Loucy (cell line): ENCODE data around the gene CACNA2D1.

ENCODE experiments used
- H2AFZ ChIP-seq: fragments of 200-600 bp; sonication (generic); 2 replicates; pipeline ENCODE4 v1.6.0; 2016; ENCODE audit warnings: antibody characterized with exemption, mild to moderate bottlenecking, low read length, moderate library complexity
- H3F3A ChIP-seq: fragments of 200-600 bp; 2 replicates; pipeline ENCODE4 v1.6.0; 2016; ENCODE audit warnings: antibody characterized with exemption, low read depth, mild to moderate bottlenecking
- H3K27me3 ChIP-seq: fragments of 200-600 bp; sonication (generic); 2 replicates; pipeline ENCODE4 v1.6.1; 2014; ENCODE audit warnings: low read length, mild to moderate bottlenecking; ENCODE audit not compliant: insufficient read depth, poor library complexity, severe bottlenecking
- H3K36me3 ChIP-seq: fragments of 200-600 bp; sonication (generic); 2 replicates; pipeline ENCODE4 v1.6.1; 2016; ENCODE audit warnings: low read length; ENCODE audit not compliant: insufficient read depth
- H3K4me1 ChIP-seq: fragments of 200-600 bp; sonication (generic); 2 replicates; pipeline ENCODE4 v1.5.1; 2014; ENCODE audit warnings: low read length, mild to moderate bottlenecking; ENCODE audit not compliant: insufficient read depth, poor library complexity, severe bottlenecking
- H3K4me2 ChIP-seq: fragments of 200-600 bp; sonication (generic); 2 replicates; pipeline ENCODE4 v1.6.0; 2014; ENCODE audit warnings: antibody characterized with exemption, low read length, low read depth, mild to moderate bottlenecking; ENCODE audit not compliant: poor library complexity, severe bottlenecking
- H3K4me3 ChIP-seq: fragments of 200-600 bp; sonication (generic); 2 replicates; pipeline ENCODE4 v1.5.1; 2014; ENCODE audit warnings: low read length, mild to moderate bottlenecking, mixed read lengths; ENCODE audit not compliant: poor library complexity, severe bottlenecking
- H3K79me2 ChIP-seq: fragments of 200-600 bp; sonication (generic); 2 replicates; pipeline ENCODE4 v1.6.1; 2014; ENCODE audit warnings: low read length; ENCODE audit not compliant: insufficient read depth
- H3K9ac ChIP-seq: fragments of 200-600 bp; sonication (generic); 2 replicates; pipeline ENCODE4 v1.6.0; 2014; ENCODE audit warnings: mild to moderate bottlenecking, low read depth, low read length, moderate library complexity; ENCODE audit not compliant: poor library complexity, severe bottlenecking
- H3K9me2 ChIP-seq: fragments of 200-600 bp; sonication (generic); replicated peaks from 2 replicates; pipeline ENCODE4 v1.6.1; 2016; ENCODE audit warnings: low read depth, low read length, mixed read lengths
- H3K9me3 ChIP-seq: fragments of 200-600 bp; sonication (generic); 2 replicates; pipeline ENCODE4 v1.6.1; 2014; ENCODE audit warnings: mild to moderate bottlenecking, antibody characterized with exemption, low read length, low read depth; ENCODE audit not compliant: insufficient read depth
- H4K20me1 ChIP-seq: fragments of 200-600 bp; sonication (generic); 2 replicates; pipeline ENCODE4 v1.6.0; 2014; ENCODE audit warnings: antibody characterized with exemption, low read length, mild to moderate bottlenecking; ENCODE audit not compliant: insufficient read depth, poor library complexity, severe bottlenecking
- EZH2phosphoT487 ChIP-seq: fragments of 200-600 bp; IDR thresholded peaks from 2 replicates; pipeline ENCODE4 v1.6.1; 2018; ENCODE audit warnings: antibody characterized with exemption, mild to moderate bottlenecking, moderate library complexity, borderline replicate concordance
- TF ChIP-seq, protein P1 (sequence below): fragments of 200-600 bp; sonication (generic); conservative IDR thresholded peaks from 2 replicates; pipeline ENCODE4 v1.5.1; 2014; ENCODE audit warnings: mild to moderate bottlenecking, antibody characterized with exemption, low read length

Gene CACNA2D1

DNA sequence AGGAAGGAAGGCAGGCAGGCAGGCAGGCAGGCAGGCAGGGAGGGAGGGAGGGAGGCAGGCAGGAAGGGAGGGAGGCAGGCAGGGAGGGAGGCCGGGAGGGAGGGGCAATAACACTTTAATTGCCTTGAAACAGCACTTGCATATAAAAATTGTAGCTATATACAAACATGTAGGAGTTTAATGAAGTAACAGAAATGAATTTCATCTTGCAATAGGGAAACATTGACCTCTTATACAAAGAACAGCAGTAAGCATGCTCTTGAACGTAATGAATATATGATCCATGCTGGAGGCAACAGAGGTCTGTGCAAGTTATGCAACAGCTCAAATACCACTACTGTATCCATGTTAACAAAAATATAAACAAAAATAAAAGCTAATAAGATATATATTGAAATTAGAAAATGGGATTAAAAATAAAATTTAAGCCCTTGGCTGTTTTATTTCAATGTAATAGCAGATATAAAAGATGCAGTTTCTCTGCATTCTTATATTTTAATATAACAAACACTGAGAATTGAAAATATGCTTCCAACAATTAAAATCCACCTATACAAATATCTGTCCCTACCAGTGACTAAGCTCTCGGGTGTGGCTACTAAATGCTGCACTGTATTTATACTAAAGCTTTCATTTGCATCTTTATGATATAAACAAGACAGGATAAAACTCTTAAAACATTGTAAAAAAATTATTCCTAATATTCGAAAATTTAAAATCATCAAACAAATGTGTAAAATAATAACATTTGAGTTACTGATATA is 50.3 kb downstream of the CACNA2D1 start:
- Histone ChIP-seq H3K4me3 (no peak overlapping the region), H3K79me2 (no peaks in the 10 kb centered on the region), H3K27me3 (no peaks in the 10 kb centered on the region), H3K9me2 (no peaks in the 10 kb centered on the region), H3K4me1 (peaks cover 4% of the 10 kb centered on the region), H2AFZ (no peak overlapping the region), H3K9ac (no peak overlapping the region), H3K9me3 (no peaks in the 10 kb centered on the region), H3F3A (no peaks in the 10 kb centered on the region), H3K36me3 (no peaks in the 10 kb centered on the region), H4K20me1 (no peaks in the 10 kb centered on the region), H3K4me2 (no peak overlapping the region)
- no peak for TF ChIP-seq EZH2phosphoT487
- TF ChIP-seq, protein P1, sequence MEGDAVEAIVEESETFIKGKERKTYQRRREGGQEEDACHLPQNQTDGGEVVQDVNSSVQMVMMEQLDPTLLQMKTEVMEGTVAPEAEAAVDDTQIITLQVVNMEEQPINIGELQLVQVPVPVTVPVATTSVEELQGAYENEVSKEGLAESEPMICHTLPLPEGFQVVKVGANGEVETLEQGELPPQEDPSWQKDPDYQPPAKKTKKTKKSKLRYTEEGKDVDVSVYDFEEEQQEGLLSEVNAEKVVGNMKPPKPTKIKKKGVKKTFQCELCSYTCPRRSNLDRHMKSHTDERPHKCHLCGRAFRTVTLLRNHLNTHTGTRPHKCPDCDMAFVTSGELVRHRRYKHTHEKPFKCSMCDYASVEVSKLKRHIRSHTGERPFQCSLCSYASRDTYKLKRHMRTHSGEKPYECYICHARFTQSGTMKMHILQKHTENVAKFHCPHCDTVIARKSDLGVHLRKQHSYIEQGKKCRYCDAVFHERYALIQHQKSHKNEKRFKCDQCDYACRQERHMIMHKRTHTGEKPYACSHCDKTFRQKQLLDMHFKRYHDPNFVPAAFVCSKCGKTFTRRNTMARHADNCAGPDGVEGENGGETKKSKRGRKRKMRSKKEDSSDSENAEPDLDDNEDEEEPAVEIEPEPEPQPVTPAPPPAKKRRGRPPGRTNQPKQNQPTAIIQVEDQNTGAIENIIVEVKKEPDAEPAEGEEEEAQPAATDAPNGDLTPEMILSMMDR, result no peak

DNA sequence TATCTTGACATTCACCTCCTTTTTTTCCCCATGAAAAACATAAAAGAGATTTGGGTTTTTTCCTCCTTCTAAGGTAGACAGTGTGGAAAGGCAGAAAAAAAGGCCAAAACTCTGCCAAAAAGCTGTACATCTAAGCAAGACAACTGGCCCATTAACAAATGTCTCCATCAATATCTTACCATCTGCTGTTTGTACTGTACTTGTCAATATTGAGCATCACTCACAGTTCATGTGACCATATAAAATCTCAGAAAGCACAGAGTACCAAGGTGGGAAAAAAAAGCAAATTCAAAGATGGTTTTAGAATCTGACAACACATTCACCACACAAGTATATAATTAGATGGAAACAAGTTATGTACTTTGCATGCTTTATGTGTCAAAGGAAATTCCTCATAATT is 52.6 kb downstream of the CACNA2D1 start:
- Histone ChIP-seq H3K36me3 (no peaks in the 10 kb centered on the region), H3K4me1 (peaks cover 10% of the 10 kb centered on the region), H3K4me3 (no peak overlapping the region), H3F3A (no peaks in the 10 kb centered on the region), H3K4me2 (no peak overlapping the region), H3K9ac (no peak overlapping the region), H3K79me2 (no peaks in the 10 kb centered on the region), H3K27me3 (no peaks in the 10 kb centered on the region), H3K9me2 (no peaks in the 10 kb centered on the region), H2AFZ (no peak overlapping the region), H4K20me1 (no peaks in the 10 kb centered on the region), H3K9me3 (no peaks in the 10 kb centered on the region)
- TF ChIP-seq EZH2phosphoT487, result no peak
- TF ChIP-seq, protein P1, result no peak

DNA sequence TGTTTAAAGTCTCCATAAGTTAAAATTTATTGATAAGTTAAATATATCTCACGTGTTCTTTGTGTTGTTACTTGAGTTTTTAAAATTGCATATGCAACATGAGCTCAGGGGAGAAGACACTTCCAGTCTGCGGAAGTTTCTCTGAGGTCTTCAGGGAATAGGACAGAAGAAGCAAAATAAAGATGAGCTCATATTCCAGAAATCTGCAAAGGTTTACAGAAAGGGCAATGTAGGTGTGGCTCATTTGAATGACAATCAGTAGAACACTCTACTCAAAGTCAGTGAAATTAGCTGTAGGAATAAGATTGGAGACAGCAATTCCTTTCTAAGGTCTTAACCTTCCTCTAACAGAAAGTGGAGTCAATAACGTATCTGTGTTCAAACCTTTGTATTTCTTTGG is 53.7 kb downstream of the CACNA2D1 start:
- TF ChIP-seq, protein P1, result no peak
- no peak for TF ChIP-seq EZH2phosphoT487
- H3K4me2 ChIP-seq, result no peak overlapping the region

More for the DNA sequence above, 53.7 kb downstream of the CACNA2D1 start:
- Histone ChIP-seq H3F3A (no peaks in the 10 kb centered on the region), H3K9me3 (no peaks in the 10 kb centered on the region), H2AFZ (no peak overlapping the region), H3K27me3 (no peaks in the 10 kb centered on the region), H3K4me1 (peaks cover 10% of the 10 kb centered on the region), H4K20me1 (no peaks in the 10 kb centered on the region), H3K79me2 (no peaks in the 10 kb centered on the region), H3K36me3 (no peaks in the 10 kb centered on the region), H3K4me3 (no peak overlapping the region), H3K9ac (no peak overlapping the region), H3K9me2 (no peaks in the 10 kb centered on the region)
